MCF 10A (cell line): Measurements from ENCODE around the gene NUP50. TPM values are rescaled to one million over a fixed set of nuclear protein-coding genes. Genes with fewer than 3 reads are reported as not detected.

Experiments
- BruUV-seq: library from RNA; stranded (reverse); fragments of 400-500 nt; replicated peaks from 2 replicates; lab custom pipeline; 2021; lab: Mats Ljungman, UMichigan
- CTCF ChIA-PET: fragments of 300-600 bp; sonication (Branson Sonifier 250); formaldehyde crosslinking; extraction: SDS; loops from one replicate; lab custom pipeline; 2021; ENCODE audit warnings: antibody characterized with exemption, inconsistent platforms; lab: Yijun Ruan, JAX
- POLR2A ChIA-PET: fragments of 300-600, 350-650 bp; sonication (Branson Sonifier 250); formaldehyde crosslinking; extraction: SDS; loops from one replicate; lab custom pipeline; 2020; ENCODE audit warnings: antibody characterized with exemption, inconsistent platforms; lab: Yijun Ruan, JAX
- DNase-seq: peaks from one replicate; pipeline ENCODE4 v3.0.0-alpha.2; 2018; ENCODE audit not compliant: unreplicated experiment
- H3K27ac Mint-ChIP-seq: one replicate; pipeline ENCODE4 v1.8.0; 2022; ENCODE audit warnings: mild to moderate bottlenecking, low read depth, mixed read lengths; ENCODE audit not compliant: unreplicated experiment
- H3K27me3 Mint-ChIP-seq: one replicate; pipeline ENCODE4 v1.8.0; 2022; ENCODE audit warnings: mixed read lengths; ENCODE audit not compliant: insufficient read depth, unreplicated experiment
- H3K36me3 Mint-ChIP-seq: one replicate; pipeline ENCODE4 v1.8.0; 2022; ENCODE audit warnings: mild to moderate bottlenecking, moderate library complexity, mixed read lengths; ENCODE audit not compliant: insufficient read depth, unreplicated experiment
- H3K4me1 Mint-ChIP-seq: one replicate; pipeline ENCODE4 v1.8.0; 2022; ENCODE audit warnings: mixed read lengths; ENCODE audit not compliant: insufficient read depth, unreplicated experiment
- H3K4me3 Mint-ChIP-seq: one replicate; pipeline ENCODE4 v1.8.0; 2022; ENCODE audit warnings: mild to moderate bottlenecking, moderate library complexity, mixed read lengths; ENCODE audit not compliant: unreplicated experiment
- H3K9me3 Mint-ChIP-seq: one replicate; pipeline ENCODE4 v1.8.0; 2022; ENCODE audit warnings: mixed read lengths; ENCODE audit not compliant: unreplicated experiment
- CTCF ChIP-seq: fragments of 200-600 bp; IDR thresholded peaks from one replicate; pipeline ENCODE4 v1.8.0; 2022; ENCODE audit warnings: antibody characterized with exemption, mild to moderate bottlenecking; ENCODE audit not compliant: unreplicated experiment
- intact Hi-C: fragments of 100-400 bp; cut with micrococcal nuclease; formaldehyde crosslinking; loops from 2 replicates; pipeline ENCODE4 v1.14.1; 2022
- total RNA-seq: library from RNA; stranded (reverse); gene quantifications from 2 replicates; pipeline ENCODE4 v1.2.3, GENCODE V29; 2022

Gene NUP50
- total RNA-seq, 1 experiment from 2014 or later: 70.3 TPM

DNA sequence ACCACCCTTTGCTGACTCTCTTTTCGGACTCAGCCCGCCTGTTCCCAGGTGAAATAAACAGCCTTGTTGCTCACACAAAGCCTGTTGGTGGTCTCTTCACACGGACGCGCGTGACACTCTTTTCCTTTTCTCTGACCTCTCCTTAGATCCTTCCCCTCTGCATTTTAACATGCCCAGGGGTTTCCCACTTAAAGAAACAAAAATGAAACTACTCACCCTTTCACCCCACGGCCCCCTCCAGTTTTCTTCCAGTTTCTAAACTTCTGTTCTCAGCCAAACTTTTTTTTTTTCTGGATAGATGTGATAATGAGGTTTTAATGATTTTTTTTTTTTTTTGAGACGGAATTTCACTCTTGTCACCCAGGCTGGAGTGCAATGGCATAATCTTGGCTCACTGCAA is 32.8 kb upstream of the NUP50 start:
- intact Hi-C loops: no loop called here
- ChIA-PET CTCF (interaction anchor here (1.0 kb wide), 1 partner anchor 34 kb away, joined by 3 read pairs; no protein-coding TSS in a partner anchor), POLR2A (no interaction called here)
- H3K27ac Mint-ChIP-seq: no peak overlapping the region
- DNase-seq: no peak
- no peaks in the 10 kb centered on the region for H3K27me3 Mint-ChIP-seq
- H3K4me3 Mint-ChIP-seq: no peak overlapping the region
- no peak for TF ChIP-seq CTCF
- BruUV-seq: no TSS peak
- H3K36me3 Mint-ChIP-seq: peaks cover 57% of the 10 kb centered on the region
- H3K9me3 Mint-ChIP-seq: no peaks in the 10 kb centered on the region
- H3K4me1 Mint-ChIP-seq: peaks cover 5% of the 10 kb centered on the region

DNA sequence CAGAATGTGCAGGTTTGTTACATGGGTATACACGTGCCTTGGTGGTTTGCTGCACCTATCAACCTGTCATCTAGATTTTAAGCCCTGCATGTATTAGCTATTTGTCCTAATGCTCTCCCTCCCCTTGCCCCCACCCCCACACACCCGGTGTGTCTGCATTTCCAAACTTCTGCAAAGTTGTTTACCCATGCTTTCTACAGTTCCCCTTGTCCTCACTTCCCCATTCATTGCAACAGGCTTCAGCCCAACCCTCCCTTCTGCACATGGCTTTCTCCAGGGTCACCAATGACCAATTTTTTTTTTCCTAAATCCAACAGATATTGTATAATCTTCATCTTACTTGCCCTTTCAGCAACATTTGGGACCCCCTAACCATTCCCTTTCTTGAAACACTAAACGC is 32.0 kb upstream of the NUP50 start:
- no TSS peak for BruUV-seq
- H3K4me1 Mint-ChIP-seq: peaks cover 5% of the 10 kb centered on the region
- no peaks in the 10 kb centered on the region for H3K9me3 Mint-ChIP-seq
- TF ChIP-seq CTCF: no peak
- H3K4me3 Mint-ChIP-seq: no peak overlapping the region
- H3K27me3 Mint-ChIP-seq: no peaks in the 10 kb centered on the region
- no peak for DNase-seq
- no peak overlapping the region for H3K27ac Mint-ChIP-seq
- peaks cover 62% of the 10 kb centered on the region for H3K36me3 Mint-ChIP-seq
- intact Hi-C loops: no loop called here
- POLR2A ChIA-PET: interaction anchor here (0.8 kb wide), 1 partner anchor 9 kb away, joined by 6 read pairs; no protein-coding TSS in a partner anchor
- CTCF ChIA-PET: no interaction called here

- peaks cover 2% of the 10 kb centered on the region for H3K4me1 Mint-ChIP-seq
- no peaks in the 10 kb centered on the region for H3K9me3 Mint-ChIP-seq
- ChIA-PET CTCF (interaction anchor here (1.0 to 1.2 kb wide), 2 partner anchors 10 to 19 kb away, joined by 3 read pairs; no protein-coding TSS in a partner anchor), POLR2A (no interaction called here)
- H3K4me3 Mint-ChIP-seq: no peak overlapping the region
- BruUV-seq: no TSS peak
- DNase-seq: no peak
- H3K27ac Mint-ChIP-seq: no peak overlapping the region
- TF ChIP-seq CTCF: no peak
- peaks cover 61% of the 10 kb centered on the region for H3K36me3 Mint-ChIP-seq
- H3K27me3 Mint-ChIP-seq: no peaks in the 10 kb centered on the region
- intact Hi-C loops: no loop called here
These were observed 29.4 kb upstream of the NUP50 start for GRCh38 chr22:45134313-45134712.

DNA sequence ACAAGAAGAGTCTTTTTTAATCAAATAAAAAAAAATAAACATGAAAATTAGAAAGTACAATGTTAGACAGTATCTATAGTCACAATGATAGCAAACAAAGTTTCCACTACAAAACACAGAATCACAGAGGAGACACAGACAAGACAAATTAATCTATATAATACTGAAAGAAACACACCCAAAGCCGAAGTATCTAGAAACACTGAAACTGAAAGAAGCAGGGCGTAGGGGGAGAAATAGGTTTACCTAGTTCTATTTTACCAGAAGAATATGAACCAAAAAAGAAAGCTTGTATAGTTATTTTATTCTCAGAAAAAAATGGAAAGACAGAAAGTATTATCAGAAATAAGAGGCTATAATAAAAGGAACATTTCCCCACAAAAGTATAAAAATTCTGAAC is 27.1 kb upstream of the NUP50 start:
- no peak for TF ChIP-seq CTCF
- H3K4me3 Mint-ChIP-seq: no peak overlapping the region
- no peak for DNase-seq
- no peaks in the 10 kb centered on the region for H3K9me3 Mint-ChIP-seq
- CTCF ChIA-PET: no interaction called here
- POLR2A ChIA-PET: no interaction called here
- no peak overlapping the region for H3K27ac Mint-ChIP-seq
- intact Hi-C loops: no loop called here
- no peaks in the 10 kb centered on the region for H3K27me3 Mint-ChIP-seq
- no peaks in the 10 kb centered on the region for H3K4me1 Mint-ChIP-seq
- H3K36me3 Mint-ChIP-seq: peaks cover 50% of the 10 kb centered on the region
- no TSS peak for BruUV-seq
